ENCODE results near the gene DRG2. TPM values are rescaled to one million over a fixed set of nuclear protein-coding genes. Genes with fewer than 3 reads are reported as not detected.

DRG2 gene
- 10 to 100 TPM; 30.6 to 38.1 (median 33.7) TPM for total RNA-seq (2021; fragmentation: NEBNext Ultra II Directional; extraction: Animal tissue kit (Norgen Biotek cat#: 25700))
- long read RNA-seq, transcript DRG2-201 (13 exons, 1,964 nt): major isoform, 72 of 84 reads
- long read RNA-seq, partial matches to known transcripts: 2 of 84 reads
- long read RNA-seq, other reads (novel, unspliced or antisense): 7 of 84 reads

DNA sequence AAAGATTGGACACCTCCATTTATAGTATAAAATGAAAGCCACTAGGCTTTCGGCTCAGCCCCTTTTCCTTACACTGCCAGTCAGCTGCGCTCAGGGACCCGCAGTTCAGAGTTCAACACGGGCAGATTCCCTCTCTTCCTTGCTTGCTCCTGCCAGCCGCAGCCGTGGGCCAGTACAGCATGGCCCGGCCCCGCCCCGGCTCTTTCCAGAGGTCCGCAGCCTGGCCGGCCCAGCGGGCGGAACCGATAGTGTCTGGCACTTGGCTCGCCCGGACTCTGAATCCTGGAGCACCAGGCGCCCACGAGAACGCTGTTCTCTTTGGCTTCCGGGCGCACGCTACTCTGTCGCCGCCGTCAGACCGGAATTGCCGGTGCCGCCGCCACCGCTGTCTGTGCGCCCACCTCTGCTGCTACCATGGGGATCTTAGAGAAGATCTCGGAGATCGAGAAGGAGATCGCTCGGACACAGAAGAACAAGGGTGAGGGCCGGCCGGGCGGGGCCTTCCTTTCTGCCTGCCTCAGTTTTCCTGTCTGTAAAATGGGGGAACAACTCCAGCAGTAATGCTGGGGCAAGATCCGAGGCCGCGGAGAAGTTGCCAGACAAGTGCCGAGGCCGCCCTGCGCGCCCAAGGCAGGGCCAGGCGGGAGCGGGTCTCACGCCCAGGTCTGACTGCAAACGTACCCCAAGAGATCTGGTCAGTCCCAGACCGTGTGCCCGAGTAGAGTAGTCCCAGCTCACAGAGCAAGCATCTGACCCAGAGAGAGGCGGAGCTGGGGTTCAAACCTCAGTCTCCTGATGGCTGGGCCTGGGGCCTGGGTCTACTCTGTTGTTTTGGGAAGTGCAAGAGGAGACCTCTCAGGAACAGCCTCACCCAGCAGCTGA is at the start of gene DRG2:
Gene DRG2 (plus strand): TSS at position 339 of the 882 bp plus-strand sequence. CDS start 76 bp downstream, at position 415.
- Mint-ChIP-seq H3K27me3 (ENCODE audit: insufficient read depth) (peaks cover 2% of the 10 kb centered on the region), H3K36me3 (ENCODE audit: low read depth) (peaks cover 13% of the 10 kb centered on the region), H3K4me1 (ENCODE audit: low read depth) (peaks cover 27% of the 10 kb centered on the region), H3K4me3 (peak within 1 kb of the TSS; percentile 99), H3K27ac (peak within 1 kb of the TSS; percentile 94), H3K9me3 (no peaks in the 10 kb centered on the region)
- DNase-seq: peak; percentile 87
- TF ChIP-seq CTCF (IDR thresholded peaks at IDR 0.05): peak; percentile 25; the same call in 1 of the 2 replicates

DNA sequence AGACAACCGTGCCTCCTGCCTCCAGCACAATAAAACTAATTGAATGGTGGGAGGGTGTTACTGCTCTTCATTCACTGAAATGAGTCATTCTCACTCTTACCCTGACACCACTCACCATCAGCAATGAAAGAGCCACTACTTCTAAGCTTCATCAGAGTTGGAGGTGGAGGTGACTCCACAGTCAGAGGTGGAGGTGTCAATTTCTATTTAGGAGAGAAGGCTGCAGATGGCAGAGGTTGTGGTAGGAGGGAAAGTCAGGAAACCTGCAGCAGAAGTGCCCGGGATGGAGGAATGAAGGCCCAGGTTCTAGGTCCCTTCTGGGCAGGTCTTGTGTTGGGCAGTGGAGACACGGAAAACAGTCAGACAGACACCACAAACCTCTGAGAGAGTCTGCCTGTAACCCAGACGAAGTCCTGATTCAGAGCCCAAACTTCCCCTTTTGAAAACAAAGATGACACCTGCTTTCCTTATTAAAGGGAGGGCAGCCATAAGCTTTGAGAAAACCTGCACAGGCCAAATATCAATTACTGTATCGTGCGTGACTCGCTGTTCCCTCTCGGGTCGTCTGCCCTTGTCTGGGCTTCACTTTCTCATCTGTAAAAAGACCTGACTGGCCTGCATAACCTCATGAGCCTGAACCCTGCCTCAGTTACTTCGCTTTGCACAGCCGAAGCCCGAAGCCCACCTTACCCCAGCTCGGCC is 49.4 kb upstream of the DRG2 start:
- H3K36me3 Mint-ChIP-seq (ENCODE audit: low read depth): no peaks in the 10 kb centered on the region; the same call in 1 of the 2 replicates
- H3K27me3 Mint-ChIP-seq (ENCODE audit: insufficient read depth): no peaks in the 10 kb centered on the region; the same call in 1 of the 2 replicates
- H3K4me3 Mint-ChIP-seq: peak overlapping the region; percentile 90
- peaks cover 46% of the 10 kb centered on the region for H3K4me1 Mint-ChIP-seq (ENCODE audit: low read depth)
- TF ChIP-seq CTCF (IDR thresholded peaks at IDR 0.05): no peak
- H3K27ac Mint-ChIP-seq: peak overlapping the region; percentile 89
- DNase-seq: peak; percentile 20
- no peaks in the 10 kb centered on the region for H3K9me3 Mint-ChIP-seq

DNA sequence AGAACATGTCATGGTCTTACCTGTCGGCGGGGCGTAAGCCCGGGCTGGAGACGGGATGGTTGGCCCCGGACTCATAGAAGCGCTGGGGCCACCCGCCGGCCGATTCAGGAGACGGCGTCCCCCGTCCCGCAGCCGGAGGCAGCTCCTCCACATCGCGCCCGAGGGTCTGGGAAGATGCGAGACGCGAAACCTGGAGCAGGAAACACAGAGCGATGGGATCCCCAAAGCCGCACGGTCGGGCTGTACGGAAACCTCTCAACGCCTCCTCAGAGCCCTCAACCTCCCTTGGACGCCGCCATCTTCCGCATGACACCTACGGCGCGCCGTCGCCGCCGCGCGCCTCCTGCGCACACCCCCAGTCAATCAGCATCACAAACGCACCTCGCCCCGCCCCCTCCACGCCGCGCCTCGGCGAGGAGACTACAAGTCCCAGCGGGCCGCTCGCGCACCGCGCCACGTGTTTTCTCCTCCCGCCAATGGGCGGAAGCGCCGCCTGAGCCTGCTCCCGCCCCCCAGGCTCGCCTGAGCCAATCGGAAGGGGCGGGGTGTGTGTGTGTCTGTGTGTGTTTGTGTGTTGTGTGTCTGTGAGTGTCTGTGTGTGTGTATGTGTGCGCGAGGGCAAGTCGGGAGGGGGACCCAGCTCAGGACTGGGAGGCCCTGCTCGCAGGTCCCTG is 48.8 kb upstream of the DRG2 start, which contains the start of the genes ATPAF2 and GID4:
Gene ATPAF2 (minus strand): TSS at position 308 of the 674 bp plus-strand sequence. CDS start 155 bp downstream, at position 153.
Gene GID4 (plus strand): TSS at position 548 of the 674 bp plus-strand sequence. CDS start 57 bp downstream, at position 605.
- TF ChIP-seq CTCF (IDR thresholded peaks at IDR 0.05): peak; percentile 4
- DNase-seq: peak; percentile 98
- Mint-ChIP-seq H3K27me3 (ENCODE audit: insufficient read depth) (no peaks in the 10 kb centered on the region; the same call in 1 of the 2 replicates), H3K27ac (peak within 1 kb of the TSS; percentile 89), H3K4me1 (ENCODE audit: low read depth) (peaks cover 44% of the 10 kb centered on the region), H3K4me3 (peak within 1 kb of the TSS; percentile 90), H3K9me3 (no peaks in the 10 kb centered on the region), H3K36me3 (ENCODE audit: low read depth) (no peaks in the 10 kb centered on the region; the same call in 1 of the 2 replicates)

- no peaks in the 10 kb centered on the region; the same call in 1 of the 2 replicates for H3K36me3 Mint-ChIP-seq (ENCODE audit: low read depth)
- H3K4me3 Mint-ChIP-seq: peak overlapping the region; percentile 90
- peaks cover 44% of the 10 kb centered on the region for H3K4me1 Mint-ChIP-seq (ENCODE audit: low read depth)
- no peaks in the 10 kb centered on the region for H3K9me3 Mint-ChIP-seq
- no peak for TF ChIP-seq CTCF (IDR thresholded peaks at IDR 0.05)
- DNase-seq: no peak
- peak overlapping the region; percentile 89 for H3K27ac Mint-ChIP-seq
- H3K27me3 Mint-ChIP-seq (ENCODE audit: insufficient read depth): no peaks in the 10 kb centered on the region; the same call in 1 of the 2 replicates
These were observed 48.0 kb upstream of the DRG2 start for GRCh38 chr17:18039535-18040260.

All from HFFc6 (cell line).